Testis (tissue), 3 donors: Measurements from ENCODE around the gene CAPN3. TPM values are rescaled to one million over a fixed set of nuclear protein-coding genes. Genes with fewer than 3 reads are reported as not detected.

ENCODE experiments used
- DNase-seq: peaks from one replicate; pipeline ENCODE4 v3.0.0-alpha.2; 2019
- H3K27ac ChIP-seq, 2 donors: fragments of 200-600 bp; sonication (generic); one replicate each; pipeline ENCODE4 v1.5.1; 2019
- H3K27me3 ChIP-seq: fragments of 200-600 bp; sonication (generic); one replicate; pipeline ENCODE4 v1.5.1; 2019
- H3K36me3 ChIP-seq: fragments of 200-600 bp; sonication (generic); one replicate; pipeline ENCODE4 v1.5.1; 2017; ENCODE audit warnings: low read depth; ENCODE audit errors: missing control alignments
- H3K4me1 ChIP-seq: fragments of 200-600 bp; sonication (generic); one replicate; pipeline ENCODE4 v1.5.1; 2019
- H3K4me3 ChIP-seq, 2 donors: fragments of 200-600 bp; sonication (generic); one replicate each; pipeline ENCODE4 v1.5.1; 2017 to 2019
- H3K9me3 ChIP-seq: fragments of 200-600 bp; sonication (generic); one replicate; pipeline ENCODE4 v1.5.1; 2017
- CTCF ChIP-seq, 3 experiments: fragments of 450-650 bp in 2 of 3; fragments of 200-600 bp in 1 of 3; sonication (generic) in 1 of 3; IDR thresholded peaks; one replicate each; pipeline ENCODE4 v1.5.1; 2016 to 2019; ENCODE audit warnings: antibody characterized with exemption in 3 of 3, mild to moderate bottlenecking in 2 of 3, moderate library complexity in 1 of 3
- POLR2A ChIP-seq: fragments of 450-650 bp; IDR thresholded peaks from one replicate; pipeline ENCODE4 v1.6.1; 2017; ENCODE audit warnings: antibody characterized with exemption, mild to moderate bottlenecking, moderate library complexity
- WGBS, 2 donors: methylation state at CpG; one replicate each; pipeline ENCODE4 v1.1.5; 2018; 5-methylcytosine and 5-hydroxymethylcytosine counted together
- intact Hi-C: fragments of 100-400 bp; cut with DNase I; formaldehyde crosslinking; loops from one replicate; pipeline ENCODE4 v1.15.1; 2023; ENCODE audit warnings: low total_unique reads
- polyA plus RNA-seq: library from polyadenylated mRNA; stranded (reverse); fragments of 350-450 nt; fragmentation: Illumina TruSeq; extraction: RNeasy Lipid Tissue Mini Kit (QIAGEN cat#74804); gene quantifications from one replicate; pipeline ENCODE4 v1.2.3, GENCODE V29; 2014; ENCODE audit warnings: low read depth, low replicate concordance; ENCODE audit not compliant: insufficient read depth
- total RNA-seq, 2 donors: library from RNA; depleted of rRNA; stranded (reverse); fragments of >200 nt; gene quantifications; one replicate each; pipeline ENCODE4 v1.2.3, GENCODE V29; 2016

Gene CAPN3
- total and polyA plus RNA-seq, 3 donors from 2014 or later, result 33.6 to 60.4 (median 53.0) TPM

DNA sequence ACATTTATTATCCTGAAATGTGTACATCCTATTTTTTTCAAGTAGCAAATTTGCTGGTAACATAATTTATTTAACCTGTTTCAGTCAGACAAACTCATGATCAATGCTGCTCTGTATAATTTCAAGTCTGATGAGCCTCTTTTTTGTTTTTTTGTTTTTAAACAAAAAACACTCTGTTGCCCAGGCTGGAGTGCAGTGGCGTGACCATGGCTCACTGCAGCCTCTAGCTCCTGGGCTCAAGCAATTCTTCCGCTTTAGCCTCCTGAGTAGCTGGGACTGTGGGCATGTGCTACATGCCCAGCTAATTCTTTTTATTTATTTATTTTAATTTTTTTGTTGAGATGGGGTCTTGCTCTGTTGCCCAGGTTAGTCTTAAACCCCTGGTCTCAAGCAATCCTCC, 40.1 kb upstream of the CAPN3 start:
- H3K4me3 ChIP-seq, result no peak overlapping the region
- TF ChIP-seq CTCF (IDR thresholded peaks at IDR 0.05) (no peak), POLR2A (no peak)
- no peak overlapping the region for H3K27ac ChIP-seq
- 93 to 95% methylated on average over 2 of the region's 2 CpGs for WGBS, 2 donors
- H3K27me3 ChIP-seq, result no peaks in the 10 kb centered on the region
- DNase-seq, result no peak
- H3K4me1 ChIP-seq, result no peaks in the 10 kb centered on the region
- intact Hi-C loops, result no loop called here
- H3K36me3 ChIP-seq, result no peaks in the 10 kb centered on the region
- H3K9me3 ChIP-seq, result no peaks in the 10 kb centered on the region

DNA sequence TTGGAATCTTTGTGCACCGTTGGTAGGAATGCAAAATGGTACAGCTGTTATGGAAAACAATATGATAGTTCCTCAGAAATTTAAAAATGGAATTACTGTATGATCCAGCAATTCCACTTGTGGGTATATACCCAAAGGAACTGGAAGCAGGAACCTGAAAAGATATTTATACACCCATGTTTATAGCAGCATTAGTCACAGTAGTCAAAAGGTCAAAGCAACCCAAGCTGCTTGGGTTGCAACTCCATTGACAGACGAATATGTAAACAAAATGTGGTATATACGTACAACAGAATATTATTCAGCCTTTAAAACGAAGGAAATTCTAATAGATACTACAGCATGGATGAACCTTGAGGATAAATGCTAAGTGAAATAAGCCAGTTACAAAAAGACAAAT, 35.0 kb upstream of the CAPN3 start:
- Histone ChIP-seq H3K4me3 (no peak overlapping the region), H3K9me3 (no peaks in the 10 kb centered on the region), H3K27me3 (no peaks in the 10 kb centered on the region), H3K27ac (no peak overlapping the region), H3K36me3 (no peaks in the 10 kb centered on the region), H3K4me1 (no peaks in the 10 kb centered on the region)
- WGBS, 2 donors, result 90 to 91% methylated on average over 4 of the region's 4 CpGs
- intact Hi-C loops, result no loop called here
- no peak for DNase-seq
- TF ChIP-seq POLR2A, result no peak
- TF ChIP-seq CTCF (IDR thresholded peaks at IDR 0.05), result no peak

- intact Hi-C loops, result no loop called here
- H3K9me3 ChIP-seq, result no peaks in the 10 kb centered on the region
- 75 to 90% methylated on average over 2 of the region's 2 CpGs for WGBS, 2 donors
- no peaks in the 10 kb centered on the region for H3K36me3 ChIP-seq
- H3K27ac ChIP-seq, result no peak overlapping the region
- no peak overlapping the region for H3K4me3 ChIP-seq
- H3K4me1 ChIP-seq, result no peaks in the 10 kb centered on the region
- no peak for TF ChIP-seq CTCF (IDR thresholded peaks at IDR 0.05)
- no peak for TF ChIP-seq POLR2A
- no peak for DNase-seq
- no peaks in the 10 kb centered on the region for H3K27me3 ChIP-seq
Observed at GRCh38 chr15:42329161-42329560, 30.1 kb upstream of the CAPN3 start.

DNA sequence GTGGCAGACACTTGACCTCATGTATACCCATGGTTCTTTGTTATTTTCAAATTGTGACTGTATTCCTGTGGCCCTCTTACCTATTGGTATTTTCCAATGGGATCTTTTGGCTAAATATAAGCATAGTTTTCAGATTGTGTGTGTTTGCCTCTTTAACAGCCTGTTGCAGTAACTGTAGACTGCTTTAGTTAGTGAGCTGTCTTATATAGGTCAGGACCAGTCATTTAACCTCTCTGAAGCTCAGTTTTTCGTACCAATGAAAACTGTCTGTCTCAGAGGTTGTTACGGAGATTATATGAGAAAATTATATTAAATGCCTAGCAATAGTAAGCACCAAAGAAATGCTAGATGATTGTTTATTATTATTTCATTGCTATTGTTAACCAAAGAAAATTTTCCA, 29.3 kb upstream of the CAPN3 start:
- Histone ChIP-seq H3K4me1 (no peaks in the 10 kb centered on the region), H3K4me3 (no peak overlapping the region), H3K9me3 (no peaks in the 10 kb centered on the region), H3K27me3 (no peaks in the 10 kb centered on the region), H3K27ac (no peak overlapping the region), H3K36me3 (no peaks in the 10 kb centered on the region)
- intact Hi-C loops, result no loop called here
- no peak for DNase-seq
- no peak for TF ChIP-seq CTCF (IDR thresholded peaks at IDR 0.05)
- no peak for TF ChIP-seq POLR2A
- WGBS, 2 donors, result 89 to 97% methylated on average over 2 of the region's 2 CpGs

- no peak for DNase-seq
- 84 to 85% methylated on average over 3 of the region's 3 CpGs for WGBS, 2 donors
- H3K36me3 ChIP-seq, result no peaks in the 10 kb centered on the region
- no peak overlapping the region for H3K4me3 ChIP-seq
- intact Hi-C loops, result no loop called here
- no peak overlapping the region for H3K27ac ChIP-seq
- no peak for TF ChIP-seq POLR2A
- no peak for TF ChIP-seq CTCF (IDR thresholded peaks at IDR 0.05)
- H3K4me1 ChIP-seq, result no peaks in the 10 kb centered on the region
- no peaks in the 10 kb centered on the region for H3K9me3 ChIP-seq
- H3K27me3 ChIP-seq, result no peaks in the 10 kb centered on the region
Observed at GRCh38 chr15:42331235-42331634, 28.1 kb upstream of the CAPN3 start.
